CD8-positive, alpha-beta memory T cell (primary cell): ENCODE measurements around the gene SLC9A9. TPM values are rescaled to one million over a fixed set of nuclear protein-coding genes. Genes with fewer than 3 reads are reported as not detected.

ENCODE experiments used
- CTCF ChIA-PET: fragments of 350-600 bp; sonication (Branson Sonifier 250); formaldehyde crosslinking; loops from one replicate; lab custom pipeline; 2021; ENCODE audit warnings: antibody characterized with exemption; lab: Charles Lee
- POLR2A ChIA-PET: fragments of 350-600 bp; sonication (Branson Sonifier 250); formaldehyde crosslinking; loops from one replicate; lab custom pipeline; 2021; ENCODE audit warnings: antibody characterized with exemption; lab: Charles Lee
- DNase-seq, 5 donors: peaks; one replicate each; pipeline versions ENCODE4 v3.0.0 to v3.0.0-alpha.2; 2020 to 2022; ENCODE audit warnings: mixed read lengths in 1 of 5
- H3K27ac ChIP-seq: one replicate; pipeline ENCODE4 v1.7.0; 2013; ENCODE audit warnings: low read depth, mild to moderate bottlenecking, low read length, moderate library complexity
- H3K27me3 ChIP-seq: 2 replicates; pipeline ENCODE4 v1.7.0; 2013; ENCODE audit warnings: low read length, mild to moderate bottlenecking; ENCODE audit not compliant: insufficient read depth, poor library complexity, severe bottlenecking
- H3K36me3 ChIP-seq: 2 replicates; pipeline ENCODE4 v1.7.0; 2013; ENCODE audit warnings: mild to moderate bottlenecking, low read length, moderate library complexity; ENCODE audit not compliant: insufficient read depth
- H3K4me1 ChIP-seq: 2 replicates; pipeline ENCODE4 v1.7.0; 2013; ENCODE audit warnings: mild to moderate bottlenecking, low read length, moderate library complexity; ENCODE audit not compliant: insufficient read depth
- H3K4me3 ChIP-seq: 2 replicates; pipeline ENCODE4 v1.7.0; 2013; ENCODE audit warnings: mild to moderate bottlenecking, low read length
- H3K9me3 ChIP-seq: 2 replicates; pipeline ENCODE4 v1.7.0; 2013; ENCODE audit warnings: mild to moderate bottlenecking, low read length
- H3K27ac Mint-ChIP-seq, 8 donors: one replicate each; pipeline ENCODE4 v1.8.0; 2020 to 2021; ENCODE audit warnings: mixed read lengths in 8 of 8, mild to moderate bottlenecking in 6 of 8, inconsistent platforms in 3 of 8, moderate library complexity in 3 of 8
- H3K27me3 Mint-ChIP-seq, 2 donors: one replicate each; pipeline ENCODE4 v1.8.0; 2020 to 2021; ENCODE audit warnings: mixed read lengths in 2 of 2, mild to moderate bottlenecking in 1 of 2, moderate library complexity in 1 of 2
- H3K36me3 Mint-ChIP-seq, 3 donors: one replicate each; pipeline ENCODE4 v1.8.0; 2020 to 2021; ENCODE audit warnings: mixed read lengths in 3 of 3, inconsistent platforms in 1 of 3, mild to moderate bottlenecking in 1 of 3
- H3K4me1 Mint-ChIP-seq, 3 donors: one replicate each; pipeline ENCODE4 v1.8.0; 2020 to 2021; ENCODE audit warnings: mixed read lengths in 3 of 3, inconsistent platforms in 1 of 3, mild to moderate bottlenecking in 1 of 3
- H3K4me3 Mint-ChIP-seq, 7 donors: one replicate each; pipeline ENCODE4 v1.8.0; 2020 to 2021; ENCODE audit warnings: mixed read lengths in 7 of 7, mild to moderate bottlenecking in 6 of 7, moderate library complexity in 4 of 7, inconsistent platforms in 2 of 7
- H3K9me3 Mint-ChIP-seq, 5 donors: one replicate each; pipeline ENCODE4 v1.8.0; 2020 to 2022; ENCODE audit warnings: mixed read lengths in 5 of 5, mild to moderate bottlenecking in 3 of 5, moderate library complexity in 2 of 5, inconsistent platforms in 1 of 5
- polyA plus RNA-seq: library from polyadenylated mRNA; unstranded; fragments of 300-500 nt; fragmentation: Illumina TruSeq; gene quantifications from one replicate; pipeline ENCODE4 v1.2.3, GENCODE V29; 2021
- total RNA-seq, 2 experiments: library from RNA; stranded (reverse); gene quantifications; one replicate each; pipeline ENCODE4 v1.2.3, GENCODE V29; 2021

The SLC9A9 gene
- total and polyA plus RNA-seq, 3 experiments from 2014 or later = 1.2 to 18.0 (median 2.2) TPM

DNA sequence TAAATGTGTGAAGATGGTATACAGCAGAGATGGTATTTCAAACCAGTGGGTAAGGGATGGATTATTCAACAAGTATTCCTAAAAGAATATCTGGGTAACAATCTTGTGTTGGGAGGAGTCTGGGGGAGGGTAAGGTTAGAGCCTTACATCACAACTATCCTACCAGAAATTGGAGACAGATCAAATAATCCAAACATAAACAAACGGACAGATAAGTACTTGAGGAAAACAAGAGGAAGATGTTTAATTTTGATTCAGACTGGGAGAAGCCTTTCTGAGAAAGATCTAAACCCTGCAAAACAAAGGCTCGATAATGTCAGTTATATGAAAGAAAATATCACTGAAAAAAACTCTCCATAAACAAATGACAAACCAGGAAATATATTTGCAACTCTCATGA lies 77.9 kb downstream of the SLC9A9 start:
- DNase-seq = no peak
- Mint-ChIP-seq H3K27ac (no peak overlapping the region), H3K36me3 (peaks cover 0 to 5% (median 0%) of the 10 kb centered on the region in 3 donors), H3K4me3 (no peak overlapping the region), H3K4me1 (peaks cover 0 to 5% (median 2%) of the 10 kb centered on the region in 3 donors), H3K9me3 (no peaks in the 10 kb centered on the region), H3K27me3 (peaks cover 0 to 2% of the 10 kb centered on the region in 2 donors)
- ChIA-PET POLR2A (no interaction called here), CTCF (no interaction called here)
- H3K27ac ChIP-seq = no peak overlapping the region
- no peaks in the 10 kb centered on the region for H3K36me3 ChIP-seq
- H3K4me3 ChIP-seq = no peak overlapping the region
- H3K9me3 ChIP-seq = no peaks in the 10 kb centered on the region
- no peaks in the 10 kb centered on the region for H3K4me1 ChIP-seq
- H3K27me3 ChIP-seq = no peaks in the 10 kb centered on the region

DNA sequence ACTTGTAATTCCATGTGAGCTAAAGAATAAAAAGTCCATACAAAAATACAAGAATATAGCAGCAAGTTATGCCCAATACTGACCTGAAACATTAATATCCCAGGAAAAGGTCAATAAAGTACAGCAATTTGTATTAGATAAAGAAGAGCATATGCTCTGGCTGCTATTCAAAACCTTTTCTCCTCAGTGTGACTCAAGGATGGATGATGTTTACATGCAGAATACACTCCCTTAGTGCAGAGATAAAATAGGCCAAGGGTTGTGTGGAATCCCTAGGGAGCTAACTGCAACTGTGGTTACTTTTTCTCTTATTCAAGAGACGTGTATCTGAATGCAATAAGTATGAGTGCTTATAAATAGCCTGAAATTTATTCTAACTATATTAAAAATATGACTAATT lies 78.7 kb downstream of the SLC9A9 start:
- no peak for DNase-seq
- H3K9me3 Mint-ChIP-seq = no peaks in the 10 kb centered on the region
- H3K4me1 Mint-ChIP-seq = no peaks in the 10 kb centered on the region
- ChIA-PET CTCF (no interaction called here), POLR2A (no interaction called here)
- Histone ChIP-seq H3K27ac (no peak overlapping the region), H3K4me1 (no peaks in the 10 kb centered on the region), H3K36me3 (no peaks in the 10 kb centered on the region), H3K9me3 (no peaks in the 10 kb centered on the region), H3K4me3 (no peak overlapping the region), H3K27me3 (no peaks in the 10 kb centered on the region)
- H3K27ac Mint-ChIP-seq = no peak overlapping the region
- peaks cover 0 to 9% (median 0%) of the 10 kb centered on the region in 3 donors for H3K36me3 Mint-ChIP-seq
- no peak overlapping the region for H3K4me3 Mint-ChIP-seq
- peaks cover 0 to 2% of the 10 kb centered on the region in 2 donors for H3K27me3 Mint-ChIP-seq

DNA sequence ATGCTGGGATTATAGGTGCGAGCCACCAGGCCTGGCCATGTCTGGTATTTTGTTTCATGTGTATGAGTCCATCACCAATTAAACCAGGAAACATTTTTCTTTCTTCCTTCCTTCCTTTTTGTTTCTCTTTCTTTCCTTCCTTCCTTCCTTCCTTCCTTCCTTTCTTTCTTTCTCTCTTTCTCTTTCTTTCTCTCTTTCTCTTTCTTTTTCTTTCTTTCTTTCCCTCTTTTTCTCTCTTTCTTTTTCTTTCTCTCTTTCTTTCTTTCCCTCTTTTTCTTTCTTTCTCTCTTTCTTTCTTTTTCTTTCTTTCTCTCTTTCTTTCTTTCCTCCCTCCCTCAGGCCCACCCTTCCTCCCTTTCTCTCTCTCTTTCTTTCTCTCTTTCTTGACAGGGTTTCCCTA lies 83.4 kb downstream of the SLC9A9 start:
- Mint-ChIP-seq H3K27me3 (no peaks in the 10 kb centered on the region), H3K36me3 (peaks cover 0 to 21% (median 0%) of the 10 kb centered on the region in 3 donors), H3K4me3 (no peak overlapping the region), H3K4me1 (peaks cover 0 to 1% (median 0%) of the 10 kb centered on the region in 3 donors), H3K9me3 (peaks cover 0 to 4% (median 0%) of the 10 kb centered on the region in 5 donors), H3K27ac (no peak overlapping the region)
- H3K27ac ChIP-seq = no peak overlapping the region
- no peak overlapping the region for H3K4me3 ChIP-seq
- no peak for DNase-seq
- ChIA-PET CTCF (no interaction called here), POLR2A (no interaction called here)
- H3K4me1 ChIP-seq = no peaks in the 10 kb centered on the region
- H3K9me3 ChIP-seq = no peaks in the 10 kb centered on the region
- no peaks in the 10 kb centered on the region for H3K36me3 ChIP-seq
- H3K27me3 ChIP-seq = no peaks in the 10 kb centered on the region

DNA sequence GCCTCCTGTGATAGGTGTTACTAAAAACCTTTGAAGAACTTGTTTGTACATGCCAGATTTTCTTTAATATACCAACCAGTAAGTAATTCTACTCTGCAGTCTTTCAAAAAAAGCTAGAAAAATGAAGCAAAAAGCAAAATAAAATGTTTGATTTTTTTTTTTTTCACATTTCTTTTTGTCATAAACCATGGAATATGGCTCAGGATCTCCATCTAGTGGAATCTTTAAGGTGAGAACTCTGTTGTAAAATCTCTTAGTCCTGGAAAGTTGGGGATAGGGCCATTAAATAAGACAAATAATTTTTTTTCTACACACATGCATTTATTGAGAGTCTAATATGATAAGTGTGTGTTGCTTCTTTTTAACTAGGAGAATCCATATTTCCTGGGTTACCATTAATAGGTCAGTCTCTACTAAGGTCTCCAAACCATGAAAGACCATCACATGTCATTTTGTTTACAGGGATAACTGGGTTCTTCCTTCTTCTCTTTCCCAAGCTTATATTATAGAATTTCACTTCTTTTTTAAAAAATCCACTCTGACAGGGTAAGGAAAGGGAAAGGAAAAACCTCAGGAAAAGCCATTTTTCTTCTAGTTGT lies 84.6 kb downstream of the SLC9A9 start:
- no peaks in the 10 kb centered on the region for H3K27me3 ChIP-seq
- Mint-ChIP-seq H3K36me3 (peaks cover 0 to 21% (median 0%) of the 10 kb centered on the region in 3 donors), H3K27me3 (no peaks in the 10 kb centered on the region), H3K4me1 (peaks cover 0 to 7% (median 1%) of the 10 kb centered on the region in 3 donors), H3K27ac (no peak overlapping the region), H3K4me3 (no peak overlapping the region), H3K9me3 (peaks cover 0 to 4% (median 0%) of the 10 kb centered on the region in 5 donors)
- H3K4me1 ChIP-seq = peaks cover 7% of the 10 kb centered on the region
- peak in 1 of 5 donors; percentile 17 for DNase-seq
- no peak overlapping the region for H3K27ac ChIP-seq
- ChIA-PET CTCF (no interaction called here), POLR2A (no interaction called here)
- H3K9me3 ChIP-seq = no peaks in the 10 kb centered on the region
- H3K4me3 ChIP-seq = no peak overlapping the region
- no peaks in the 10 kb centered on the region for H3K36me3 ChIP-seq

DNA sequence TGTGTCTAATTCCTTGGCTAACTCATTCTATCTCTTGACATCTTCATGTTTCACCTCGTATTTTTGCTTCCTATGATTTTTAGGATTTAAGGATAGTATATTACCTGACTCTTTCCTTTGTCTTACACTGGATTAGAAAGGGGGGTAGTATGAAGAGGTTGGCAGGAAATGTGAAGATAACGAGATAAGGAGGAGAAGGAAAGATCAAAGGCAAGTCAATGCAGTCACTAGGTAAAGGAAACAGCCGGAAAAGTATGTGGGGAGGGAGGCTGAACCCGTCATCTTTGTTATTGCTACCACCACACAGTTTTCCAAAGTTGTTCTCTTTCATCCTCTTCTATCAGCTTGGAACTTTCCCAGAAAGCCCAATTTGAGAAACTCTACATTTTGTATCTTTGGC lies 90.6 kb downstream of the SLC9A9 start:
- Histone ChIP-seq H3K9me3 (no peaks in the 10 kb centered on the region), H3K27ac (no peak overlapping the region), H3K4me1 (peaks cover 40% of the 10 kb centered on the region), H3K4me3 (no peak overlapping the region), H3K27me3 (no peaks in the 10 kb centered on the region), H3K36me3 (no peaks in the 10 kb centered on the region)
- Mint-ChIP-seq H3K9me3 (peaks cover 0 to 4% (median 0%) of the 10 kb centered on the region in 5 donors), H3K27me3 (no peaks in the 10 kb centered on the region), H3K27ac (no peak overlapping the region), H3K4me3 (no peak overlapping the region), H3K36me3 (peaks cover 0 to 4% (median 0%) of the 10 kb centered on the region in 3 donors), H3K4me1 (peaks cover 9 to 44% (median 21%) of the 10 kb centered on the region in 3 donors)
- no peak for DNase-seq
- POLR2A ChIA-PET = no interaction called here
- CTCF ChIA-PET = no interaction called here

DNA sequence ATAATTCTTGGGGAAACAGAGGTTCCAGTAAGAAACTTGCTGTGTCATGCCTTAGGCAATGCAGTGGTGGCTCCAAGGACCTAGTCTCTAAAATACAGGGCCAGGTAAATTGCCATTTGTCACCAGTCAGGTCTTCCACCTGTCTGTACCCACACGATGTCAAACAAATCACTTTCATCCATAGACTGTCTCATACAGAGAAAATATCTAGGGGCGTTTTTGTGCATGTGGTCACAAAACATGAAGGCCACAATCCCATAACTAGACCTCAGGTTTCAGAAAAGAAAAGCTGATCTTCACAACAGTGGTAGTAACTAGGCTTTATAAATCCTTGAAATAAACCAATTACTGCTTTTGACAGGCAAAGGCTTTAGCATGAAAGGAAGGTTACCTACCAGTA lies 92.3 kb downstream of the SLC9A9 start:
- Histone ChIP-seq H3K27ac (no peak overlapping the region), H3K36me3 (no peaks in the 10 kb centered on the region), H3K4me3 (no peak overlapping the region), H3K27me3 (no peaks in the 10 kb centered on the region), H3K4me1 (peaks cover 57% of the 10 kb centered on the region), H3K9me3 (no peaks in the 10 kb centered on the region)
- CTCF ChIA-PET = no interaction called here
- POLR2A ChIA-PET = no interaction called here
- Mint-ChIP-seq H3K4me3 (no peak overlapping the region), H3K36me3 (peaks cover 0 to 4% (median 0%) of the 10 kb centered on the region in 3 donors), H3K4me1 (peaks cover 22 to 61% (median 36%) of the 10 kb centered on the region in 3 donors), H3K27ac (no peak overlapping the region), H3K9me3 (peaks cover 0 to 2% (median 0%) of the 10 kb centered on the region in 5 donors), H3K27me3 (no peaks in the 10 kb centered on the region)
- no peak for DNase-seq

DNA sequence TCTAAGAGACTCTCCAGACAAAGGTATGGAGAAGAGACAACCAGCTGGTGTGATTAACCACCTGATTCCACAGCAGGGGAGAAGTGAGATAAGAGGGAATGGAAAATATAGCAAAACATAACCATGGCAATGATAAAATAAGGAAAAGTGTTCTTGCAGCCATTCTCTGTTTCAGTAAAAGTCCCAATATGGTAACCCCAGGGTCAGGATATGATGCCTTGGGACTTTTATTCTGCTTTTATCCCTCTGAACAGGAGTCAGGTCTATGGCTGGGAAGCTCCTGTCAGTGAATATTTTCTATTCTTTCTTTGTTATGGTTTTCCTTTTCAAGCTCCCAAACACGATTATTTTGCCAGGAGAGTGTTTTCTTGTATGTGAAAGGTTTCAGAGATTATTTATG lies 94.2 kb downstream of the SLC9A9 start:
- Mint-ChIP-seq H3K9me3 (no peaks in the 10 kb centered on the region), H3K4me1 (peaks cover 24 to 66% (median 36%) of the 10 kb centered on the region in 3 donors), H3K27me3 (no peaks in the 10 kb centered on the region), H3K36me3 (no peaks in the 10 kb centered on the region), H3K4me3 (no peak overlapping the region), H3K27ac (peak overlapping the region in 2 of 8 donors; percentile 6 to 24)
- DNase-seq = no peak
- no peak overlapping the region for H3K27ac ChIP-seq
- peaks cover 62% of the 10 kb centered on the region for H3K4me1 ChIP-seq
- CTCF ChIA-PET = no interaction called here
- no peak overlapping the region for H3K4me3 ChIP-seq
- POLR2A ChIA-PET = no interaction called here
- H3K27me3 ChIP-seq = no peaks in the 10 kb centered on the region
- H3K9me3 ChIP-seq = no peaks in the 10 kb centered on the region
- no peaks in the 10 kb centered on the region for H3K36me3 ChIP-seq

DNA sequence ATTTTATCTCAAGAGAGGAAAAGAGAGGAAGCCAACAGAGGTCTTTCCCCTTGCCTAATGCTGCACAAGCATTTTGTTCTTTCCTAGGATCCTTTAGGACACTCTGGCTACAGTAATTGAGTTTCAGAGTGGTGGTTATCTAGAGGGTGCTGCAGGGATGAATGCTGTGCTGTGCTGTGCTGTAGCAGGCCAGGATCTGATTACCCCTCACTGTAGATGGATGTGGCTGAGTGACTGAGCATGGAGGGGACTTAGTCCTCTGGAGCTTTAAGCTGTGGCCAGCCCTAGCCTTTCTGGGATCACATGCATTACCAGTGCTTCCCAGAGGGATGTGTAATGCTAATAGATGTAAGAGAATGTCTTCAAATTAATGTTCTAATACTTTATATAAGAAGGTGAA lies 94.8 kb downstream of the SLC9A9 start:
- H3K4me3 Mint-ChIP-seq = no peak overlapping the region
- no peak for DNase-seq

More for the DNA sequence above, 94.8 kb downstream of the SLC9A9 start:
- H3K9me3 Mint-ChIP-seq = no peaks in the 10 kb centered on the region
- H3K27ac ChIP-seq = no peak overlapping the region
- H3K4me1 ChIP-seq = peaks cover 55% of the 10 kb centered on the region
- H3K27me3 Mint-ChIP-seq = no peaks in the 10 kb centered on the region
- H3K9me3 ChIP-seq = no peaks in the 10 kb centered on the region
- no peak overlapping the region for H3K4me3 ChIP-seq
- CTCF ChIA-PET = interaction anchor here (1.2 kb wide), 1 partner anchor 222 kb away, joined by 3 read pairs; no protein-coding TSS in a partner anchor
- H3K27me3 ChIP-seq = no peaks in the 10 kb centered on the region
- H3K4me1 Mint-ChIP-seq = peaks cover 24 to 60% (median 34%) of the 10 kb centered on the region in 3 donors
- POLR2A ChIA-PET = no interaction called here
- H3K27ac Mint-ChIP-seq = peak overlapping the region in 2 of 8 donors; percentile 43 to 87
- H3K36me3 Mint-ChIP-seq = no peaks in the 10 kb centered on the region
- H3K36me3 ChIP-seq = no peaks in the 10 kb centered on the region
